ENCODE results near the gene ACAD8.
A peak's percentile ranks its signal among the peaks of the same experiment; 100 is the strongest.
"Not testable (repeated sequence)": the region's sequence is repeated elsewhere in the genome, so short reads cannot be mapped to it uniquely, and the experiment has no call there.

Gene ACAD8

GRCh38 chr11:134270250-134270714 lies 16.9 kb downstream of the ACAD8 start:
- peak; percentile 24 for DNase-seq

- no peak for DNase-seq
Measured at GRCh38 chr11:134271978-134272377, 18.6 kb downstream of the ACAD8 start.

- DNase-seq = no peak
Measured at GRCh38 chr11:134272381-134273316, 19.3 kb downstream of the ACAD8 start.

- no peak for DNase-seq
Measured at GRCh38 chr11:134273317-134273712, 19.9 kb downstream of the ACAD8 start.

GRCh38 chr11:134275188-134275533 lies 21.8 kb downstream of the ACAD8 start:
- no peak for DNase-seq

- DNase-seq = no peak
Measured at GRCh38 chr11:134275534-134276395, 22.4 kb downstream of the ACAD8 start, which contains the start of gene GLB1L3. Gene GLB1L3, plus strand, starts transcription at chr11:134276379. Its CDS starts 362 bp downstream, at chr11:134276741.

- no peak for DNase-seq
Measured at GRCh38 chr11:134276396-134277182, 23.2 kb downstream of the ACAD8 start.

GRCh38 chr11:134277183-134278001 lies 24.0 kb downstream of the ACAD8 start:
- no peak for DNase-seq

- DNase-seq = no peak
Measured at GRCh38 chr11:134278356-134278755, 25.0 kb downstream of the ACAD8 start.

- not testable (repeated sequence) for DNase-seq
Measured at GRCh38 chr11:134281635-134282034, 28.3 kb downstream of the ACAD8 start.

- DNase-seq = no peak
Measured at GRCh38 chr11:134282121-134283045, 29.0 kb downstream of the ACAD8 start.

- no peak for DNase-seq
Measured at GRCh38 chr11:134283461-134284230, 30.3 kb downstream of the ACAD8 start.

- DNase-seq = not testable (repeated sequence)
Measured at GRCh38 chr11:134284349-134284748, 31.0 kb downstream of the ACAD8 start.

- no peak for DNase-seq
Measured at GRCh38 chr11:134287561-134287960, 34.2 kb downstream of the ACAD8 start.

GRCh38 chr11:134288486-134288885 lies 35.1 kb downstream of the ACAD8 start:
- no peak for DNase-seq

GRCh38 chr11:134289167-134289566 lies 35.8 kb downstream of the ACAD8 start:
- no peak for DNase-seq

- no peak for DNase-seq
Measured at GRCh38 chr11:134289789-134290188, 36.4 kb downstream of the ACAD8 start.

- DNase-seq = no peak
Measured at GRCh38 chr11:134290646-134291045, 37.3 kb downstream of the ACAD8 start.

GRCh38 chr11:134291196-134291595 lies 37.8 kb downstream of the ACAD8 start:
- no peak for DNase-seq

- DNase-seq = no peak
Measured at GRCh38 chr11:134292661-134293060, 39.3 kb downstream of the ACAD8 start.

Measured in NK-92 treated with Interleukin-12 subunit alpha and Interleukin-12 subunit beta, amount 100 ng/mL, for 24 hours (cell line).